NCI-H82 treated with DMSO at 0.1 percent for 48 hours (cell line): ENCODE data around the gene SLC25A45.

ENCODE experiments used
- DNase-seq: peaks from one replicate; lab custom pipeline; 2025; ENCODE audit not compliant: unreplicated experiment; lab: John Stamatoyannopoulos, UW

Gene SLC25A45

DNA sequence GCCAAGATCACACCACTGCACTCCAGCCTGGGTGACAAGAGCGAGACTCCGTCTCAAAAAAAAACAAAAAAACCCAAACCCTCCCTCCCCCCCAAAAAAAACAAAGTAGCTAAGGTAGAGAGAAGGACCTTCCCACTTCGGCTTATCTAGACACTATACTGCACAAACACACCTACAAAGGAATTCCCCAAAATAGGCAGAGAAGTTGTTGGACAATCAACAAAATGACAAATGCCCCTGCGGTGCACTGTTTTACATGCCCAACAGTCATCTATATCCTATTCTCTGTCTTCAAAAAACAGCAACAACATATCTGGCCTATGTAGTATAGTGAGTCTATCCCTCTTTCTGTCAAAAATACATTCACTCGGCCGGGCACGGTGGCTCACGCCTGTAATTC lies 55.4 kb downstream of the SLC25A45 start:
- no peak for DNase-seq

DNA sequence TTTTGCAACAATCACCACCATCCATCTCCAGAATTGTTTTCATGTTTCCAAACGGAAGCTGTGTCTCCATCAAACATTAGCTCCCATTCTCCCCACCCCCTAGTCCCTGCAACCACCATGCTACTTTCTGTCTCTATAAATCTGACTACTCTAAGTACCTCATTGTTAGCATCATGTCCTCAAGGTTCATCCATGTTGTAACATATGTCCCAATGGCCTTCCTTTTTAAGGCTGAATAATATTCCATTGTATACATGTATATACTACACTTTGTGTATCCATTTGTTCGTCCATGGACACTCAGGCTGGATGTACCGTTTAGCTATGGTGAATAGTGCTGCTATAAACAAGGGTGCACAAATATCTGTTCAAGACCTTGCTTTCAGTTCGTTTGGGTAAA lies 57.0 kb downstream of the SLC25A45 start:
- DNase-seq: no peak
